MM.1S (cell line): Measurements from ENCODE around the gene UBE2E1.
"Not testable (repeated sequence)": the region's sequence is repeated elsewhere in the genome, so short reads cannot be mapped to it uniquely, and the experiment has no call there.

Experiments used
- DNase-seq: peaks from one replicate; pipeline ENCODE4 v3.0.0-alpha.2; 2015
- H2AFZ ChIP-seq: fragments of 300-600 bp; sonication (generic); 2 replicates; pipeline ENCODE4 v1.6.0; 2016; ENCODE audit warnings: antibody characterized with exemption, low read length
- H3F3A ChIP-seq: fragments of 300-600 bp; sonication (generic); 2 replicates; pipeline ENCODE4 v1.6.1; 2016; ENCODE audit warnings: mild to moderate bottlenecking, antibody characterized with exemption, low read length, moderate library complexity, mixed read lengths; ENCODE audit not compliant: insufficient read depth
- H3K27ac ChIP-seq: fragments of 300-600 bp; sonication (generic); 2 replicates; pipeline ENCODE4 v1.5.1; 2016; ENCODE audit warnings: mild to moderate bottlenecking, low read length
- H3K27me3 ChIP-seq: fragments of 300-600 bp; sonication (generic); replicated peaks from 2 replicates; pipeline ENCODE4 v1.6.0; 2016; ENCODE audit warnings: low read length; ENCODE audit not compliant: insufficient read depth
- H3K36me3 ChIP-seq: fragments of 300-600 bp; sonication (generic); replicated peaks from 2 replicates; pipeline ENCODE4 v1.6.1; 2016; ENCODE audit warnings: mild to moderate bottlenecking, low read length, mixed read lengths; ENCODE audit not compliant: insufficient read depth
- H3K4me1 ChIP-seq: fragments of 300-600 bp; sonication (generic); 2 replicates; pipeline ENCODE4 v1.6.1; 2016; ENCODE audit warnings: low read length, mixed read lengths
- H3K4me2 ChIP-seq: fragments of 300-600 bp; sonication (generic); 2 replicates; pipeline ENCODE4 v1.6.0; 2016; ENCODE audit warnings: low read depth, low read length
- H3K4me3 ChIP-seq: fragments of 300-600 bp; sonication (generic); 2 replicates; pipeline ENCODE4 v1.5.1; 2016; ENCODE audit warnings: low read length, mixed read lengths
- H3K79me2 ChIP-seq: fragments of 300-600 bp; sonication (generic); 2 replicates; pipeline ENCODE4 v1.6.1; 2016; ENCODE audit warnings: mixed run types, low read length, mixed read lengths
- H3K9ac ChIP-seq: fragments of 300-600 bp; sonication (generic); 2 replicates; pipeline ENCODE4 v1.6.1; 2016; ENCODE audit warnings: low read length, mixed read lengths
- H3K9me2 ChIP-seq: fragments of 300-600 bp; sonication (generic); replicated peaks from 2 replicates; pipeline ENCODE4 v1.6.1; 2016; ENCODE audit warnings: mild to moderate bottlenecking, low read length, mixed read lengths; ENCODE audit not compliant: insufficient read depth
- H3K9me3 ChIP-seq: fragments of 300-600 bp; sonication (generic); replicated peaks from 2 replicates; pipeline ENCODE4 v1.6.1; 2016; ENCODE audit warnings: mild to moderate bottlenecking, low read length, mixed read lengths; ENCODE audit not compliant: insufficient read depth
- H4K20me1 ChIP-seq: fragments of 300-600 bp; sonication (generic); 2 replicates; pipeline ENCODE4 v1.6.1; 2016; ENCODE audit warnings: mild to moderate bottlenecking, low read length, moderate library complexity, mixed read lengths; ENCODE audit not compliant: insufficient read depth
- CTCF ChIP-seq: fragments of 300-600 bp; sonication (generic); IDR thresholded peaks from 2 replicates; pipeline ENCODE4 v1.5.1; 2016; ENCODE audit warnings: antibody characterized with exemption, low read length, mixed read lengths
- EZH2 ChIP-seq: fragments of 300-600 bp; sonication (generic); optimal IDR thresholded peaks from 2 replicates; pipeline ENCODE3; 2017; ENCODE audit warnings: low read depth, mild to moderate bottlenecking, antibody characterized with exemption, low read length, mixed read lengths
- EZH2phosphoT487 ChIP-seq: fragments of 300-600 bp; sonication (generic); IDR thresholded peaks from 2 replicates; pipeline ENCODE4 v1.6.1; 2018; ENCODE audit warnings: antibody characterized with exemption, low read length

Gene UBE2E1

GRCh38 chr3:23867400-23867799, 61.6 kb downstream of the UBE2E1 start:
- Histone ChIP-seq H3K27me3 (no peaks in the 10 kb centered on the region), H3K4me3 (no peak overlapping the region), H3K79me2 (peaks cover 84% of the 10 kb centered on the region), H3K4me2 (no peak overlapping the region), H3F3A (no peaks in the 10 kb centered on the region), H3K36me3 (peaks cover 4% of the 10 kb centered on the region; the same call in 1 of the 2 replicates), H4K20me1 (peaks cover 31% of the 10 kb centered on the region), H3K9me3 (no peaks in the 10 kb centered on the region), H3K27ac (no peak overlapping the region), H3K4me1 (no peaks in the 10 kb centered on the region), H3K9ac (no peak overlapping the region), H2AFZ (no peak overlapping the region), H3K9me2 (no peaks in the 10 kb centered on the region)
- TF ChIP-seq EZH2 (no peak), CTCF (no peak), EZH2phosphoT487 (no peak)
- DNase-seq = no peak

GRCh38 chr3:23867838-23868237, 62.1 kb downstream of the UBE2E1 start:
- Histone ChIP-seq H3K27me3 (no peaks in the 10 kb centered on the region), H3K4me1 (no peaks in the 10 kb centered on the region), H3K4me2 (no peak overlapping the region)

GRCh38 chr3:23869977-23870662, 64.4 kb downstream of the UBE2E1 start:
- TF ChIP-seq EZH2 (no peak), CTCF (no peak), EZH2phosphoT487 (no peak)
- H3K79me2 ChIP-seq = peaks cover 80% of the 10 kb centered on the region

More at GRCh38 chr3:23867838-23868237, 62.1 kb downstream of the UBE2E1 start:
- Histone ChIP-seq H4K20me1 (peaks cover 30% of the 10 kb centered on the region), H3K27ac (no peak overlapping the region), H3K36me3 (peaks cover 4% of the 10 kb centered on the region; the same call in 1 of the 2 replicates), H3K4me3 (no peak overlapping the region), H3F3A (no peaks in the 10 kb centered on the region), H3K9me3 (no peaks in the 10 kb centered on the region), H3K9me2 (no peaks in the 10 kb centered on the region), H2AFZ (no peak overlapping the region), H3K79me2 (peaks cover 81% of the 10 kb centered on the region), H3K9ac (no peak overlapping the region)
- no peak for DNase-seq
- TF ChIP-seq CTCF (no peak), EZH2phosphoT487 (no peak), EZH2 (no peak)

GRCh38 chr3:23870663-23871043, 64.9 kb downstream of the UBE2E1 start:
- not testable (repeated sequence) for H3F3A ChIP-seq, H3K4me2 ChIP-seq, H3K36me3 ChIP-seq, H2AFZ ChIP-seq, H3K27ac ChIP-seq, H3K9me3 ChIP-seq, DNase-seq, H3K4me3 ChIP-seq, H3K9ac ChIP-seq, H3K4me1 ChIP-seq, H3K27me3 ChIP-seq, H3K9me2 ChIP-seq
- Histone ChIP-seq H4K20me1 (peaks cover 19% of the 10 kb centered on the region), H3K79me2 (peaks cover 80% of the 10 kb centered on the region)

More at GRCh38 chr3:23869977-23870662, 64.4 kb downstream of the UBE2E1 start:
- no peak overlapping the region for H2AFZ ChIP-seq
- no peaks in the 10 kb centered on the region for H3F3A ChIP-seq
- H3K27ac ChIP-seq = no peak overlapping the region
- no peaks in the 10 kb centered on the region for H3K9me2 ChIP-seq
- H3K4me1 ChIP-seq = no peaks in the 10 kb centered on the region
- H3K9me3 ChIP-seq = no peaks in the 10 kb centered on the region
- peaks cover 24% of the 10 kb centered on the region for H4K20me1 ChIP-seq
- DNase-seq = no peak
- no peaks in the 10 kb centered on the region for H3K27me3 ChIP-seq
- H3K9ac ChIP-seq = no peak overlapping the region
- H3K4me2 ChIP-seq = no peak overlapping the region
- H3K4me3 ChIP-seq = no peak overlapping the region
- no peaks in the 10 kb centered on the region for H3K36me3 ChIP-seq

GRCh38 chr3:23871361-23871760, 65.6 kb downstream of the UBE2E1 start:
- not testable (repeated sequence) for H3K9me2 ChIP-seq, H3K9ac ChIP-seq, H3K4me1 ChIP-seq, DNase-seq, H3F3A ChIP-seq, H3K36me3 ChIP-seq, H3K4me3 ChIP-seq, H3K4me2 ChIP-seq, H3K9me3 ChIP-seq, H3K27ac ChIP-seq, H2AFZ ChIP-seq, H3K27me3 ChIP-seq
- Histone ChIP-seq H4K20me1 (peaks cover 19% of the 10 kb centered on the region), H3K79me2 (peaks cover 80% of the 10 kb centered on the region)
